ENCODE results near the gene BCL11B.

Gene BCL11B

GRCh38 chr14:99205086-99205688 is 66.8 kb downstream of the BCL11B start:
- no peak for DNase-seq (ENCODE audit: extremely low spot score)
- ChIA-PET CTCF (interaction anchor here (1.2 kb wide), 1 partner anchor 61 kb away, joined by 3 read pairs; no protein-coding TSS in a partner anchor), POLR2A (no interaction called here)
- no peak for TF ChIP-seq CTCF (IDR thresholded peaks at IDR 0.05; ENCODE audit: control extremely low read depth, extremely low read depth, low read depth, missing control alignments)

GRCh38 chr14:99203801-99204200 is 68.2 kb downstream of the BCL11B start:
- DNase-seq (ENCODE audit: extremely low spot score), result no peak
- TF ChIP-seq CTCF (IDR thresholded peaks at IDR 0.05; ENCODE audit: control extremely low read depth, extremely low read depth, low read depth, missing control alignments), result no peak
- CTCF ChIA-PET, result interaction anchor here (1.2 kb wide), 1 partner anchor 63 kb away, joined by 3 read pairs; no protein-coding TSS in a partner anchor
- POLR2A ChIA-PET, result no interaction called here

- TF ChIP-seq CTCF (IDR thresholded peaks at IDR 0.05; ENCODE audit: control extremely low read depth, extremely low read depth, low read depth, missing control alignments), result no peak
- POLR2A ChIA-PET, result no interaction called here
- CTCF ChIA-PET, result no interaction called here
- no peak for DNase-seq (ENCODE audit: extremely low spot score)
Measured at GRCh38 chr14:99203080-99203479, 68.9 kb downstream of the BCL11B start.

GRCh38 chr14:99202516-99202915 is 69.5 kb downstream of the BCL11B start:
- DNase-seq (ENCODE audit: extremely low spot score), result no peak
- ChIA-PET POLR2A (no interaction called here), CTCF (no interaction called here)
- TF ChIP-seq CTCF (IDR thresholded peaks at IDR 0.05; ENCODE audit: control extremely low read depth, extremely low read depth, low read depth, missing control alignments), result no peak

GRCh38 chr14:99201351-99202073 is 70.5 kb downstream of the BCL11B start:
- DNase-seq (ENCODE audit: extremely low spot score), result no peak
- CTCF ChIA-PET, result no interaction called here
- POLR2A ChIA-PET, result no interaction called here
- TF ChIP-seq CTCF (IDR thresholded peaks at IDR 0.05; ENCODE audit: control extremely low read depth, extremely low read depth, low read depth, missing control alignments), result no peak

GRCh38 chr14:99200654-99201005 is 71.4 kb downstream of the BCL11B start:
- no peak for DNase-seq (ENCODE audit: extremely low spot score)
- ChIA-PET POLR2A (no interaction called here), CTCF (interaction anchor here (1.0 kb wide), 1 partner anchor 12 kb away, joined by 3 read pairs; no protein-coding TSS in a partner anchor)
- no peak for TF ChIP-seq CTCF (IDR thresholded peaks at IDR 0.05; ENCODE audit: control extremely low read depth, extremely low read depth, low read depth, missing control alignments)

Data from GM10248 (cell line).